Transverse colon (tissue), 4 donors: ENCODE results near the gene GPR17.

ENCODE experiments used
- POLR2A ChIP-seq: fragments of 450-650 bp; IDR thresholded peaks from one replicate; pipeline ENCODE4 v1.6.1; 2016; ENCODE audit warnings: antibody characterized with exemption, mild to moderate bottlenecking, moderate library complexity
- POLR2AphosphoS5 ChIP-seq, 3 donors: sonication (generic); formaldehyde crosslinking; IDR thresholded peaks; one replicate each; pipeline ENCODE4 v1.6.1; 2016; ENCODE audit warnings: antibody characterized with exemption in 3 of 3
- TF ChIP-seq, protein P1 (sequence below), 5 experiments: fragments of 200-600 bp in 3 of 5; fragments of 450-650 bp in 2 of 5; sonication (generic) in 3 of 5; IDR thresholded peaks; 1 replicate in 2 of 5; 2 replicates in 3 of 5; pipeline ENCODE4 v1.5.1; 2016 to 2017; ENCODE audit warnings: antibody characterized with exemption in 5 of 5, inconsistent platforms in 3 of 5, mild to moderate bottlenecking in 2 of 5, moderate library complexity in 1 of 5

DNA sequence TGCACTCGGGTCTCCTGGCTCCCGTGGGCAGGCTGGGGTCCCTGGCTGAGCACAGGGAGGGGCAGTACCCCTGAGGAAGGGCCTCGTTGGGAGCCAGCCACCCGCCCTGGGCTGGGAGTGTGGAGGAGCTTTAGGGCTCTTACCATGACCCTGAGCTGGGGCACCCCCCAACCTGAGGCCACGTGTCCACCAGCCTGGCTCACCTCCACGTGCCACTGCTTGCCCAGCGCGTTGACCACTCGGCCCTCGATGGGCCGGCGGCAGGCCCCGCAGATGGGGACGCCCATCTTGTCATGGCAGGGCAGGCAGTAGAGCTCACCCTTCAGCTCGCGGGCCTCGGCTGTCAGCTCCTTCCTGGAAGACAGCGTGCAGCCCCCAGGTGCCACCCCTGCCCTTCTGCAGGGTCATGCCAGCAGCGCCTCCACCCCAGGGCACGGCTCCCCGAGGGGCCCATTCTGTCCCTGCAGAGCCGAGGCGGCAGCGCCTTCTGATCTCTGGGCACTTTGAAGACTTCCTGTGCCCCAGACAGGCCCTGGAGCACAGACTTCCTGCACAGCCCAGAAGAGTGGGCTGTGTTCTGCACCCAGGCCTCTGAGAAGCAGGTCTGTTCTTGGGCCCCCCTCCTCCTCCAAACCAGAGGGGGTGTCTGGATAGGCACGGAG is 4.0 kb upstream of the GPR17 start:
- TF ChIP-seq POLR2A (no peak), POLR2AphosphoS5 (IDR thresholded peaks at IDR 0.05) (no peak)
- TF ChIP-seq, protein P1, sequence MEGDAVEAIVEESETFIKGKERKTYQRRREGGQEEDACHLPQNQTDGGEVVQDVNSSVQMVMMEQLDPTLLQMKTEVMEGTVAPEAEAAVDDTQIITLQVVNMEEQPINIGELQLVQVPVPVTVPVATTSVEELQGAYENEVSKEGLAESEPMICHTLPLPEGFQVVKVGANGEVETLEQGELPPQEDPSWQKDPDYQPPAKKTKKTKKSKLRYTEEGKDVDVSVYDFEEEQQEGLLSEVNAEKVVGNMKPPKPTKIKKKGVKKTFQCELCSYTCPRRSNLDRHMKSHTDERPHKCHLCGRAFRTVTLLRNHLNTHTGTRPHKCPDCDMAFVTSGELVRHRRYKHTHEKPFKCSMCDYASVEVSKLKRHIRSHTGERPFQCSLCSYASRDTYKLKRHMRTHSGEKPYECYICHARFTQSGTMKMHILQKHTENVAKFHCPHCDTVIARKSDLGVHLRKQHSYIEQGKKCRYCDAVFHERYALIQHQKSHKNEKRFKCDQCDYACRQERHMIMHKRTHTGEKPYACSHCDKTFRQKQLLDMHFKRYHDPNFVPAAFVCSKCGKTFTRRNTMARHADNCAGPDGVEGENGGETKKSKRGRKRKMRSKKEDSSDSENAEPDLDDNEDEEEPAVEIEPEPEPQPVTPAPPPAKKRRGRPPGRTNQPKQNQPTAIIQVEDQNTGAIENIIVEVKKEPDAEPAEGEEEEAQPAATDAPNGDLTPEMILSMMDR (IDR thresholded peaks at IDR 0.05), result no peak
